Caco-2 (cell line): ENCODE data around the gene ABCC5. TPM values are rescaled to one million over a fixed set of nuclear protein-coding genes. Genes with fewer than 3 reads are reported as not detected.

Experiments used
- BruUV-seq: library from RNA; stranded (reverse); fragments of 400-500 nt; replicated peaks from 2 replicates; lab custom pipeline; 2021; lab: Mats Ljungman, UMichigan
- CTCF ChIA-PET: fragments of 300-600 bp; sonication (Branson Sonifier 250); formaldehyde crosslinking; loops from one replicate; lab custom pipeline; 2022; ENCODE audit warnings: antibody characterized with exemption; lab: Charles Lee
- POLR2A ChIA-PET: fragments of 300-600 bp; sonication (Branson Sonifier 250); formaldehyde crosslinking; loops from one replicate; lab custom pipeline; 2022; ENCODE audit warnings: antibody characterized with exemption; lab: Charles Lee
- DNase-seq, 2 experiments: peaks; one replicate each; pipeline versions ENCODE4 v3.0.0 to v3.0.0-alpha.2; 2020 to 2022
- H3K27me3 ChIP-seq: replicated peaks from 2 replicates; pipeline ENCODE4 v1.6.0; 2011; ENCODE audit warnings: low read length; ENCODE audit not compliant: control insufficient read depth, insufficient read depth
- H3K36me3 ChIP-seq: 2 replicates; pipeline ENCODE4 v1.5.1; 2011; ENCODE audit warnings: low read length; ENCODE audit not compliant: control insufficient read depth, insufficient read depth
- H3K4me1 ChIP-seq: fragments of 250-450 bp; sonication (Bioruptor Pico); 2 replicates; pipeline ENCODE4 v1.5.1; 2020; ENCODE audit warnings: mild to moderate bottlenecking
- H3K4me3 ChIP-seq: 2 replicates; pipeline ENCODE4 v1.5.1; 2011; ENCODE audit warnings: low read depth, mild to moderate bottlenecking, control low read depth, low read length
- H3K9me3 ChIP-seq: fragments of 250-450 bp; sonication (Bioruptor Pico); 2 replicates; pipeline ENCODE4 v1.5.1; 2020; ENCODE audit warnings: mild to moderate bottlenecking, moderate library complexity
- H3K27ac Mint-ChIP-seq: one replicate; pipeline ENCODE4 v1.8.0; 2022; ENCODE audit warnings: mixed read lengths; ENCODE audit not compliant: unreplicated experiment
- H3K27me3 Mint-ChIP-seq: one replicate; pipeline ENCODE4 v1.8.0; 2022; ENCODE audit warnings: mixed read lengths; ENCODE audit not compliant: insufficient read depth, unreplicated experiment
- H3K36me3 Mint-ChIP-seq: one replicate; pipeline ENCODE4 v1.8.0; 2022; ENCODE audit warnings: mild to moderate bottlenecking, mixed read lengths; ENCODE audit not compliant: insufficient read depth, unreplicated experiment
- H3K4me1 Mint-ChIP-seq: one replicate; pipeline ENCODE4 v1.8.0; 2022; ENCODE audit warnings: low read depth, mixed read lengths; ENCODE audit not compliant: unreplicated experiment
- H3K4me3 Mint-ChIP-seq: one replicate; pipeline ENCODE4 v1.8.0; 2022; ENCODE audit warnings: mild to moderate bottlenecking, moderate library complexity, mixed read lengths; ENCODE audit not compliant: unreplicated experiment
- H3K9me3 Mint-ChIP-seq: one replicate; pipeline ENCODE4 v1.8.0; 2022; ENCODE audit warnings: mixed read lengths; ENCODE audit not compliant: unreplicated experiment
- CTCF ChIP-seq, 2 experiments: fragments of 200-600 bp in 1 of 2; IDR thresholded peaks; 1 replicate in 1 of 2; 2 replicates in 1 of 2; pipeline versions ENCODE4 v1.5.1 to v1.8.0; 2011 to 2022; ENCODE audit warnings: antibody characterized with exemption in 1 of 2, control low read depth in 1 of 2, inconsistent platforms in 1 of 2, low read depth in 1 of 2, low read length in 1 of 2, mild to moderate bottlenecking in 1 of 2, moderate library complexity in 1 of 2; ENCODE audit not compliant: insufficient read depth in 1 of 2, severe bottlenecking in 1 of 2, unreplicated experiment in 1 of 2
- intact Hi-C: fragments of 100-400 bp; cut with micrococcal nuclease; formaldehyde crosslinking; loops from one replicate; pipeline ENCODE4 v1.10.0; 2022; ENCODE audit not compliant: unreplicated experiment
- total RNA-seq: library from RNA; stranded (reverse); gene quantifications from 2 replicates; pipeline ENCODE4 v1.2.3, GENCODE V29; 2022

The ABCC5 gene
- total RNA-seq, 1 experiment from 2014 or later: 21.3 TPM

- BruUV-seq: no TSS peak
Measured at GRCh38 chr3:183884427-183885296, 133.0 kb downstream of the ABCC5 start, which contains the start of gene PARL. PARL (minus strand) TSS chr3:183884880; CDS start chr3:183884846, 34 bp downstream.

GRCh38 chr3:183884097-183884426 lies 133.6 kb downstream of the ABCC5 start:
- TF ChIP-seq CTCF (IDR thresholded peaks at IDR 0.05; ENCODE audit: insufficient read depth in 1 of 2, low read depth in 1 of 2, low read length in 1 of 2, severe bottlenecking in 1 of 2, unreplicated experiment in 1 of 2): no peak
- Mint-ChIP-seq H3K27ac (peak overlapping the region; percentile 92), H3K4me1 (peaks cover 10% of the 10 kb centered on the region), H3K4me3 (peak overlapping the region; percentile 95), H3K27me3 (no peaks in the 10 kb centered on the region), H3K36me3 (peaks cover 8% of the 10 kb centered on the region), H3K9me3 (no peaks in the 10 kb centered on the region)
- no peak for DNase-seq
- peak overlapping the region; percentile 62 for H3K4me3 ChIP-seq
- no peaks in the 10 kb centered on the region for H3K36me3 ChIP-seq
- intact Hi-C loops: loop anchor here (1.0 kb wide), 1 partner anchor 59 kb away; the partner anchor contains the start of gene MAP6D1
- ChIA-PET CTCF (interaction anchor here (0.6 to 1.6 kb wide), 9 partner anchors 9 to 134 kb away, joined by 3 to 12 read pairs (median 5); partner anchors contain the start of genes ABCC5 and MAP6D1), POLR2A (interaction anchor here (0.6 kb wide), 1 partner anchor 75 kb away, joined by 9 read pairs; no protein-coding TSS in a partner anchor)
- no TSS peak for BruUV-seq
- H3K4me1 ChIP-seq: no peaks in the 10 kb centered on the region; the same call in 1 of the 2 replicates
- no peaks in the 10 kb centered on the region for H3K9me3 ChIP-seq
- no peaks in the 10 kb centered on the region for H3K27me3 ChIP-seq

More at GRCh38 chr3:183884427-183885296, 133.0 kb downstream of the ABCC5 start, which contains the start of gene PARL:
- H3K27me3 Mint-ChIP-seq: no peaks in the 10 kb centered on the region
- no peaks in the 10 kb centered on the region; the same call in 1 of the 2 replicates for H3K4me1 ChIP-seq
- peak within 1 kb of the TSS; percentile 62 for H3K4me3 ChIP-seq
- H3K9me3 Mint-ChIP-seq: no peaks in the 10 kb centered on the region
- ChIA-PET CTCF (interaction anchor here (0.5 to 1.6 kb wide), 12 partner anchors 8 to 404 kb away, joined by 3 to 12 read pairs (median 4); partner anchors contain the start of genes ABCC5 and MAP6D1), POLR2A (interaction anchor here (0.6 to 0.7 kb wide), 2 partner anchors 59 to 263 kb away, joined by 3 read pairs; partner anchors contain the start of gene MAP6D1)
- no peaks in the 10 kb centered on the region for H3K36me3 ChIP-seq
- H3K4me3 Mint-ChIP-seq: peak within 1 kb of the TSS; percentile 95
- intact Hi-C loops: loop anchor here (1.0 kb wide), 1 partner anchor 59 kb away; the partner anchor contains the start of gene MAP6D1
- H3K4me1 Mint-ChIP-seq: peaks cover 10% of the 10 kb centered on the region
- peak; percentile 94 to 97 for DNase-seq
- no peaks in the 10 kb centered on the region for H3K27me3 ChIP-seq
- peak within 1 kb of the TSS; percentile 92 for H3K27ac Mint-ChIP-seq
- peaks cover 8% of the 10 kb centered on the region for H3K36me3 Mint-ChIP-seq
- peak; percentile 81 to 95 for TF ChIP-seq CTCF (IDR thresholded peaks at IDR 0.05; ENCODE audit: insufficient read depth in 1 of 2, low read depth in 1 of 2, low read length in 1 of 2, severe bottlenecking in 1 of 2, unreplicated experiment in 1 of 2)
- no peaks in the 10 kb centered on the region for H3K9me3 ChIP-seq
